22Rv1 (cell line): ENCODE data around the gene FRS2.

Experiments used
- ZFX ChIP-seq: fragments of 450-650 bp; IDR thresholded peaks from 2 replicates; pipeline ENCODE4 v1.6.1; 2017; ENCODE audit warnings: antibody characterized with exemption, borderline replicate concordance
- TF ChIP-seq, protein P1 (sequence below): fragments of 450-650 bp; IDR thresholded peaks from 2 replicates; pipeline ENCODE4 v1.5.1; 2017; ENCODE audit warnings: mild to moderate bottlenecking

DNA sequence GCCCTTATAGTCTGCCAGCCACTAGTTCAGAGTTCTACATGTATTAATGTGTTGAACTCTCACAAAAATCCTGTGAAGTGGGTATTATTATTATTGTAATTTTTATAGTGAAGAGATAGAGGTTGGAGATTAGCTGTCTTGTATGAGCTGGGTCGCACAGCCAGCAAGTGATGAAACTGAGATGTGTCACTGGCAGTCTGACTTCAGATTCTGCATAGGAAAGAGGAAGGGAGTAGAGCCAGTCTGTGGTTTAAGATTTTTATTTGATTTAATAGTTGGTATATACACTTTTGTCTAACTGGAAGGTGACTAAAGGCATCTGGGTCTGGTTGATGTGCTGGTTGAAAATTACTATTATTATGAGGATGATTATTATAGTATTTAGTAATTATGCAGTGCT is 5.8 kb upstream of the FRS2 start:
- TF ChIP-seq, protein P1, sequence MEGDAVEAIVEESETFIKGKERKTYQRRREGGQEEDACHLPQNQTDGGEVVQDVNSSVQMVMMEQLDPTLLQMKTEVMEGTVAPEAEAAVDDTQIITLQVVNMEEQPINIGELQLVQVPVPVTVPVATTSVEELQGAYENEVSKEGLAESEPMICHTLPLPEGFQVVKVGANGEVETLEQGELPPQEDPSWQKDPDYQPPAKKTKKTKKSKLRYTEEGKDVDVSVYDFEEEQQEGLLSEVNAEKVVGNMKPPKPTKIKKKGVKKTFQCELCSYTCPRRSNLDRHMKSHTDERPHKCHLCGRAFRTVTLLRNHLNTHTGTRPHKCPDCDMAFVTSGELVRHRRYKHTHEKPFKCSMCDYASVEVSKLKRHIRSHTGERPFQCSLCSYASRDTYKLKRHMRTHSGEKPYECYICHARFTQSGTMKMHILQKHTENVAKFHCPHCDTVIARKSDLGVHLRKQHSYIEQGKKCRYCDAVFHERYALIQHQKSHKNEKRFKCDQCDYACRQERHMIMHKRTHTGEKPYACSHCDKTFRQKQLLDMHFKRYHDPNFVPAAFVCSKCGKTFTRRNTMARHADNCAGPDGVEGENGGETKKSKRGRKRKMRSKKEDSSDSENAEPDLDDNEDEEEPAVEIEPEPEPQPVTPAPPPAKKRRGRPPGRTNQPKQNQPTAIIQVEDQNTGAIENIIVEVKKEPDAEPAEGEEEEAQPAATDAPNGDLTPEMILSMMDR: no peak
- TF ChIP-seq ZFX: no peak
